HEK293 (cell line): ENCODE results near the gene MICU1.

Experiments
- BCL6B ChIP-seq: fragments of 450-650 bp; formaldehyde crosslinking; IDR thresholded peaks from 2 replicates; pipeline ENCODE4 v1.5.1; 2017; ENCODE audit warnings: missing biosample characterization, missing genetic modification characterization
- GLI2 ChIP-seq: fragments of 450-650 bp; formaldehyde crosslinking; IDR thresholded peaks from 2 replicates; pipeline ENCODE4; 2017; ENCODE audit warnings: missing biosample characterization, missing genetic modification characterization, low read depth, borderline replicate concordance
- KLF9 ChIP-seq: fragments of 450-650 bp; formaldehyde crosslinking; IDR thresholded peaks from 2 replicates; pipeline ENCODE4 v1.5.1; 2016; ENCODE audit warnings: missing biosample characterization, missing genetic modification characterization, low read depth
- PRDM6 ChIP-seq: fragments of 450-650 bp; formaldehyde crosslinking; IDR thresholded peaks from 2 replicates; pipeline ENCODE4 v1.5.1; 2017; ENCODE audit warnings: missing biosample characterization, missing genetic modification characterization
- SCRT1 ChIP-seq: fragments of 450-650 bp; formaldehyde crosslinking; IDR thresholded peaks from 2 replicates; pipeline ENCODE4 v1.5.1; 2016; ENCODE audit warnings: missing biosample characterization, missing genetic modification characterization, borderline replicate concordance
- SP3 ChIP-seq: fragments of 450-650 bp; formaldehyde crosslinking; IDR thresholded peaks from 2 replicates; pipeline ENCODE4 v1.5.1; 2016; ENCODE audit warnings: missing biosample characterization, missing genetic modification characterization
- ZBTB8A ChIP-seq: fragments of 450-650 bp; formaldehyde crosslinking; IDR thresholded peaks from 2 replicates; pipeline ENCODE4 v1.5.1; 2016; ENCODE audit warnings: missing biosample characterization, missing genetic modification characterization
- ZNF155 ChIP-seq: fragments of 450-650 bp; formaldehyde crosslinking; IDR thresholded peaks from 2 replicates; pipeline ENCODE4 v1.5.1; 2016; ENCODE audit warnings: missing biosample characterization, missing genetic modification characterization
- ZNF19 ChIP-seq: fragments of 450-650 bp; formaldehyde crosslinking; IDR thresholded peaks from 2 replicates; pipeline ENCODE4; 2016; ENCODE audit warnings: missing biosample characterization, missing genetic modification characterization, low read depth
- ZNF221 ChIP-seq: fragments of 450-650 bp; formaldehyde crosslinking; IDR thresholded peaks from 2 replicates; pipeline ENCODE4 v1.5.1; 2017; ENCODE audit warnings: missing biosample characterization, missing genetic modification characterization, borderline replicate concordance
- ZNF24 ChIP-seq: fragments of 450-650 bp; formaldehyde crosslinking; IDR thresholded peaks from 2 replicates; pipeline ENCODE4 v1.5.1; 2016; ENCODE audit warnings: missing biosample characterization, missing genetic modification characterization
- ZNF280C ChIP-seq: fragments of 450-650 bp; formaldehyde crosslinking; IDR thresholded peaks from 2 replicates; pipeline ENCODE4 v1.5.1; 2016; ENCODE audit warnings: missing biosample characterization, missing genetic modification characterization
- ZNF292 ChIP-seq: fragments of 450-650 bp; formaldehyde crosslinking; IDR thresholded peaks from 2 replicates; pipeline ENCODE4 v1.5.1; 2016; ENCODE audit warnings: low read depth, missing biosample characterization, missing genetic modification characterization, borderline replicate concordance
- ZNF324 ChIP-seq: fragments of 450-650 bp; formaldehyde crosslinking; IDR thresholded peaks from 2 replicates; pipeline ENCODE4 v1.5.1; 2016; ENCODE audit warnings: missing biosample characterization, missing genetic modification characterization
- ZNF366 ChIP-seq: fragments of 450-650 bp; formaldehyde crosslinking; conservative IDR thresholded peaks from 2 replicates; pipeline ENCODE4 v1.5.1; 2016; ENCODE audit warnings: missing biosample characterization, missing genetic modification characterization
- ZNF37A ChIP-seq: fragments of 450-650 bp; IDR thresholded peaks from 2 replicates; pipeline ENCODE4 v1.5.1; 2018; ENCODE audit warnings: missing biosample characterization, missing genetic modification characterization
- ZNF449 ChIP-seq: fragments of 450-650 bp; formaldehyde crosslinking; IDR thresholded peaks from 2 replicates; pipeline ENCODE4 v1.5.1; 2017; ENCODE audit warnings: missing biosample characterization, mild to moderate bottlenecking, missing genetic modification characterization, moderate library complexity
- ZNF48 ChIP-seq: fragments of 450-650 bp; formaldehyde crosslinking; IDR thresholded peaks from 2 replicates; pipeline ENCODE4 v1.5.1; 2016; ENCODE audit warnings: missing biosample characterization, missing genetic modification characterization
- ZNF501 ChIP-seq: fragments of 450-650 bp; formaldehyde crosslinking; IDR thresholded peaks from 2 replicates; pipeline ENCODE4 v1.5.1; 2016; ENCODE audit warnings: missing biosample characterization, missing genetic modification characterization
- ZNF513 ChIP-seq: fragments of 450-650 bp; IDR thresholded peaks from 2 replicates; pipeline ENCODE4 v1.5.1; 2018; ENCODE audit warnings: missing biosample characterization, missing genetic modification characterization
- ZNF521 ChIP-seq: fragments of 450-650 bp; formaldehyde crosslinking; IDR thresholded peaks from 2 replicates; pipeline ENCODE4 v1.5.1; 2017; ENCODE audit warnings: missing biosample characterization, mild to moderate bottlenecking, missing genetic modification characterization
- ZNF544 ChIP-seq: fragments of 450-650 bp; formaldehyde crosslinking; IDR thresholded peaks from 2 replicates; pipeline ENCODE4 v1.5.0; 2017; ENCODE audit warnings: missing biosample characterization, missing genetic modification characterization
- ZNF701 ChIP-seq: fragments of 450-650 bp; formaldehyde crosslinking; IDR thresholded peaks from 2 replicates; pipeline ENCODE4 v1.5.1; 2016; ENCODE audit warnings: missing biosample characterization, missing genetic modification characterization
- ZNF776 ChIP-seq: fragments of 450-650 bp; formaldehyde crosslinking; IDR thresholded peaks from 2 replicates; pipeline ENCODE4 v1.5.0; 2017; ENCODE audit warnings: missing biosample characterization, missing genetic modification characterization, borderline replicate concordance
- ZSCAN4 ChIP-seq: fragments of 450-650 bp; formaldehyde crosslinking; IDR thresholded peaks from 2 replicates; pipeline ENCODE4 v1.5.1; 2017; ENCODE audit warnings: missing biosample characterization, missing genetic modification characterization
- ZSCAN5A ChIP-seq: fragments of 450-650 bp; formaldehyde crosslinking; IDR thresholded peaks from 2 replicates; pipeline ENCODE4 v1.5.1; 2016; ENCODE audit warnings: missing biosample characterization, missing genetic modification characterization

Gene MICU1

GRCh38 chr10:72354356-72355213 lies 271.3 kb downstream of the MICU1 start, which contains the start of gene DNAJB12 (continued):
- TF ChIP-seq ZNF521 (tag by site-specific recombination) (no peak), ZNF366 (peak; percentile 97), ZNF449 (tag by site-specific recombination) (peak; percentile 55; the same call in 1 of the 2 replicates), SP3 (tag by site-specific recombination) (peak; percentile 88), BCL6B (tag by site-specific recombination) (peak; percentile 65), ZNF701 (tag by site-specific recombination) (peak; percentile 83), ZNF292 (tag by site-specific recombination) (no peak), KLF9 (peak; percentile 84), SCRT1 (tag by site-specific recombination) (no peak), ZNF544 (tag by site-specific recombination) (no peak), ZNF24 (tag by site-specific recombination) (peak; percentile 96), ZBTB8A (tag by site-specific recombination) (peak; percentile 92), ZNF19 (no peak), ZNF48 (no peak), ZNF501 (tag by site-specific recombination) (peak; percentile 100), GLI2 (no peak), ZNF221 (tag by site-specific recombination) (0 out of 2 replicates have a peak, but pooled peaks have one; percentile 23), ZNF324 (peak; percentile 99), ZNF37A (tag by site-specific recombination) (no peak), ZNF513 (tag by site-specific recombination) (0 out of 2 replicates have a peak, but pooled peaks have one; percentile 16), ZSCAN4 (tag by site-specific recombination) (peak; percentile 38), ZSCAN5A (tag by site-specific recombination) (peak; percentile 94; the same call in 1 of the 2 replicates), ZNF776 (no peak), ZNF155 (tag by site-specific recombination) (no peak), PRDM6 (tag by site-specific recombination) (0 out of 2 replicates have a peak, but pooled peaks have one; percentile 24), ZNF280C (tag by site-specific recombination) (no peak)
